ENCODE results near the gene FASN. TPM values are rescaled to one million over a fixed set of nuclear protein-coding genes. Genes with fewer than 3 reads are reported as not detected.

The FASN gene
- total and polyA plus RNA-seq, 9 donors: 1.3 to 168 (median 42.7) TPM

GRCh38 chr17:82056729-82057621 lies 41.1 kb downstream of the FASN start:
- Histone ChIP-seq H3K27me3 (no peaks in the 10 kb centered on the region), H3K4me1 (ENCODE audit: insufficient read depth) (no peaks in the 10 kb centered on the region), H3K4me3 (no peak overlapping the region), H3K36me3 (no peaks in the 10 kb centered on the region), H3K9me3 (no peaks in the 10 kb centered on the region), H3K27ac (no peak overlapping the region)
- intact Hi-C loops (cut with DNase I): loop anchor here in 1 of 4 donors (10.0 kb wide), 1 partner anchor 62 kb away; no protein-coding TSS in a partner anchor
- 75 to 81% (median 78%) methylated on average over 28 to 29 of the region's 29 CpGs for WGBS, 3 donors
- TF ChIP-seq EP300 (IDR thresholded peaks at IDR 0.05) (no peak), CTCF (IDR thresholded peaks at IDR 0.05) (no peak), POLR2A (IDR thresholded peaks at IDR 0.05) (no peak)
- peak in 3 of 5 donors; percentile 10 to 34 (median 17) for DNase-seq

- no peaks in the 10 kb centered on the region for H3K9me3 ChIP-seq
- 83 to 89% (median 86%) methylated on average over 28 of the region's 28 CpGs for WGBS, 3 donors
- H3K27ac ChIP-seq: no peak overlapping the region
- intact Hi-C loops (cut with DNase I): loop anchor here in 1 of 4 donors (10.0 kb wide), 1 partner anchor 61 kb away; no protein-coding TSS in a partner anchor
- no peaks in the 10 kb centered on the region for H3K36me3 ChIP-seq
- DNase-seq: peak in 1 of 5 donors; percentile 17
- H3K27me3 ChIP-seq: no peaks in the 10 kb centered on the region
- H3K4me3 ChIP-seq: no peak overlapping the region
- no peaks in the 10 kb centered on the region for H3K4me1 ChIP-seq (ENCODE audit: insufficient read depth)
- TF ChIP-seq CTCF (IDR thresholded peaks at IDR 0.05) (no peak), EP300 (IDR thresholded peaks at IDR 0.05) (no peak), POLR2A (IDR thresholded peaks at IDR 0.05) (no peak)
Measured at GRCh38 chr17:82055965-82056728, 41.9 kb downstream of the FASN start.

- DNase-seq: peak in 1 of 5 donors; percentile 11
- WGBS, 3 donors: 74 to 80% (median 76%) methylated on average over 26 of the region's 26 CpGs
- Histone ChIP-seq H3K4me3 (no peak overlapping the region), H3K4me1 (ENCODE audit: insufficient read depth) (peaks cover 6% of the 10 kb centered on the region), H3K27ac (no peak overlapping the region), H3K9me3 (no peaks in the 10 kb centered on the region), H3K36me3 (no peaks in the 10 kb centered on the region), H3K27me3 (no peaks in the 10 kb centered on the region)
- intact Hi-C loops (cut with DNase I): loop anchor here in 1 of 4 donors (10.0 kb wide), 1 partner anchor 60 kb away; no protein-coding TSS in a partner anchor
- TF ChIP-seq EP300 (IDR thresholded peaks at IDR 0.05): no peak
- TF ChIP-seq POLR2A (IDR thresholded peaks at IDR 0.05): no peak
- no peak for TF ChIP-seq CTCF (IDR thresholded peaks at IDR 0.05)
Measured at GRCh38 chr17:82055023-82055964, 42.7 kb downstream of the FASN start.

Data from ovary (tissue), 9 donors.